Endodermal cell (in vitro differentiated cells): ENCODE measurements around the gene MUC20. TPM values are rescaled to one million over a fixed set of nuclear protein-coding genes. Genes with fewer than 3 reads are reported as not detected.
"Not testable (repeated sequence)": the region's sequence is repeated elsewhere in the genome, so short reads cannot be mapped to it uniquely, and the experiment has no call there.

Experiments used
- DNase-seq: peaks from one replicate; pipeline ENCODE4 v3.0.0-alpha.2; 2017
- H3K27ac ChIP-seq: 2 replicates; pipeline ENCODE4 v1.5.1; 2013; ENCODE audit warnings: mild to moderate bottlenecking, low read depth, low read length, moderate library complexity
- H3K27me3 ChIP-seq: 2 replicates; pipeline ENCODE4 v1.6.1; 2013; ENCODE audit warnings: mild to moderate bottlenecking, low read length, moderate library complexity; ENCODE audit not compliant: insufficient read depth, control insufficient read depth, poor library complexity, severe bottlenecking
- H3K36me3 ChIP-seq: 2 replicates; pipeline ENCODE4 v1.7.0; 2013; ENCODE audit warnings: mild to moderate bottlenecking, low read length, moderate library complexity; ENCODE audit not compliant: control insufficient read depth, insufficient read depth
- H3K4me1 ChIP-seq: one replicate; pipeline ENCODE4 v1.7.0; 2013; ENCODE audit warnings: low read length; ENCODE audit not compliant: control insufficient read depth, insufficient read depth
- H3K4me3 ChIP-seq: 2 replicates; pipeline ENCODE4 v1.5.1; 2013; ENCODE audit warnings: mild to moderate bottlenecking, low read length, moderate library complexity
- H3K9ac ChIP-seq: 2 replicates; pipeline ENCODE4 v1.6.1; 2013; ENCODE audit warnings: mild to moderate bottlenecking, low read length, moderate library complexity; ENCODE audit not compliant: poor library complexity, severe bottlenecking; ENCODE audit errors: extremely low read depth
- H3K9me3 ChIP-seq: 2 replicates; pipeline ENCODE4 v1.6.1; 2013; ENCODE audit warnings: mild to moderate bottlenecking, low read length, moderate library complexity; ENCODE audit not compliant: control insufficient read depth
- H3K27ac Mint-ChIP-seq: 2 replicates; pipeline ENCODE4 v1.8.0; 2020; ENCODE audit warnings: mixed read lengths
- H3K27me3 Mint-ChIP-seq: 2 replicates; pipeline ENCODE4 v1.8.0; 2021; ENCODE audit warnings: mild to moderate bottlenecking, mixed read lengths; ENCODE audit not compliant: insufficient read depth
- H3K36me3 Mint-ChIP-seq: 2 replicates; pipeline ENCODE4 v1.8.0; 2020; ENCODE audit warnings: low read depth, mixed read lengths
- H3K4me1 Mint-ChIP-seq: 2 replicates; pipeline ENCODE4 v1.8.0; 2020; ENCODE audit warnings: mixed read lengths
- H3K4me3 Mint-ChIP-seq: 2 replicates; pipeline ENCODE4 v1.8.0; 2020; ENCODE audit warnings: mild to moderate bottlenecking, moderate library complexity, mixed read lengths
- H3K9me3 Mint-ChIP-seq: 2 replicates; pipeline ENCODE4 v1.8.0; 2020; ENCODE audit warnings: mild to moderate bottlenecking, mixed read lengths
- WGBS, 2 experiments: methylation state at CpG; one replicate each; pipeline versions ENCODE4 v1.1.5 to v1.1.7; 2013; ENCODE audit warnings: missing lambda C conversion rate in 2 of 2, mixed read lengths in 1 of 2; ENCODE audit not compliant: insufficient coverage in 1 of 2, insufficient read length in 1 of 2; 5-methylcytosine and 5-hydroxymethylcytosine counted together
- total RNA-seq, 2 donors: library from RNA; stranded (reverse); fragmentation: NEBNext Ultra II Directional in 1 of 2; extraction: Animal tissue kit (Norgen Biotek cat#: 25700) in 1 of 2; gene quantifications; 2 replicates in 1 of 2; 3 replicates in 1 of 2; pipeline ENCODE4 v1.2.1, GENCODE V29; 2021
- TF ChIP-seq, protein P1 (sequence below): fragments of 200-600 bp; sonication (generic); conservative IDR thresholded peaks from 2 replicates; pipeline ENCODE4 v1.5.0; 2021; ENCODE audit warnings: antibody characterized with exemption, mild to moderate bottlenecking

MUC20 gene
- total RNA-seq, 2 donors from 2014 or later: 0.89 to 1.3 TPM

GRCh38 chr3:195692781-195693427, 27.9 kb upstream of the MUC20 start:
- Histone ChIP-seq H3K9ac (no peak overlapping the region), H3K27ac (no peak overlapping the region), H3K9me3 (no peaks in the 10 kb centered on the region), H3K36me3 (peaks cover 49% of the 10 kb centered on the region), H3K27me3 (no peaks in the 10 kb centered on the region), H3K4me3 (no peak overlapping the region), H3K4me1 (peaks cover 2% of the 10 kb centered on the region)
- TF ChIP-seq, protein P1, sequence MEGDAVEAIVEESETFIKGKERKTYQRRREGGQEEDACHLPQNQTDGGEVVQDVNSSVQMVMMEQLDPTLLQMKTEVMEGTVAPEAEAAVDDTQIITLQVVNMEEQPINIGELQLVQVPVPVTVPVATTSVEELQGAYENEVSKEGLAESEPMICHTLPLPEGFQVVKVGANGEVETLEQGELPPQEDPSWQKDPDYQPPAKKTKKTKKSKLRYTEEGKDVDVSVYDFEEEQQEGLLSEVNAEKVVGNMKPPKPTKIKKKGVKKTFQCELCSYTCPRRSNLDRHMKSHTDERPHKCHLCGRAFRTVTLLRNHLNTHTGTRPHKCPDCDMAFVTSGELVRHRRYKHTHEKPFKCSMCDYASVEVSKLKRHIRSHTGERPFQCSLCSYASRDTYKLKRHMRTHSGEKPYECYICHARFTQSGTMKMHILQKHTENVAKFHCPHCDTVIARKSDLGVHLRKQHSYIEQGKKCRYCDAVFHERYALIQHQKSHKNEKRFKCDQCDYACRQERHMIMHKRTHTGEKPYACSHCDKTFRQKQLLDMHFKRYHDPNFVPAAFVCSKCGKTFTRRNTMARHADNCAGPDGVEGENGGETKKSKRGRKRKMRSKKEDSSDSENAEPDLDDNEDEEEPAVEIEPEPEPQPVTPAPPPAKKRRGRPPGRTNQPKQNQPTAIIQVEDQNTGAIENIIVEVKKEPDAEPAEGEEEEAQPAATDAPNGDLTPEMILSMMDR: no peak
- DNase-seq: no peak
- H3K36me3 Mint-ChIP-seq: peaks cover 60% of the 10 kb centered on the region
- no peak overlapping the region for H3K4me3 Mint-ChIP-seq
- no peaks in the 10 kb centered on the region for H3K27me3 Mint-ChIP-seq
- H3K4me1 Mint-ChIP-seq: peaks cover 12% of the 10 kb centered on the region
- H3K9me3 Mint-ChIP-seq: no peaks in the 10 kb centered on the region
- WGBS, 2 experiments: 96 to 97% methylated on average over 3 to 5 of the region's 5 CpGs
- H3K27ac Mint-ChIP-seq: peak overlapping the region; percentile 7

GRCh38 chr3:195693428-195694216, 27.2 kb upstream of the MUC20 start:
- no peaks in the 10 kb centered on the region for H3K27me3 Mint-ChIP-seq
- Histone ChIP-seq H3K27ac (no peak overlapping the region), H3K4me3 (no peak overlapping the region), H3K27me3 (no peaks in the 10 kb centered on the region), H3K9me3 (no peaks in the 10 kb centered on the region), H3K9ac (no peak overlapping the region), H3K4me1 (peaks cover 9% of the 10 kb centered on the region), H3K36me3 (peaks cover 48% of the 10 kb centered on the region)
- DNase-seq: no peak
- WGBS, 2 experiments: 88 to 90% methylated on average over 12 to 13 of the region's 13 CpGs
- H3K9me3 Mint-ChIP-seq: no peaks in the 10 kb centered on the region
- H3K36me3 Mint-ChIP-seq: peaks cover 58% of the 10 kb centered on the region
- H3K27ac Mint-ChIP-seq: no peak overlapping the region
- no peak overlapping the region for H3K4me3 Mint-ChIP-seq
- peaks cover 19% of the 10 kb centered on the region for H3K4me1 Mint-ChIP-seq
- TF ChIP-seq, protein P1: no peak

DNA sequence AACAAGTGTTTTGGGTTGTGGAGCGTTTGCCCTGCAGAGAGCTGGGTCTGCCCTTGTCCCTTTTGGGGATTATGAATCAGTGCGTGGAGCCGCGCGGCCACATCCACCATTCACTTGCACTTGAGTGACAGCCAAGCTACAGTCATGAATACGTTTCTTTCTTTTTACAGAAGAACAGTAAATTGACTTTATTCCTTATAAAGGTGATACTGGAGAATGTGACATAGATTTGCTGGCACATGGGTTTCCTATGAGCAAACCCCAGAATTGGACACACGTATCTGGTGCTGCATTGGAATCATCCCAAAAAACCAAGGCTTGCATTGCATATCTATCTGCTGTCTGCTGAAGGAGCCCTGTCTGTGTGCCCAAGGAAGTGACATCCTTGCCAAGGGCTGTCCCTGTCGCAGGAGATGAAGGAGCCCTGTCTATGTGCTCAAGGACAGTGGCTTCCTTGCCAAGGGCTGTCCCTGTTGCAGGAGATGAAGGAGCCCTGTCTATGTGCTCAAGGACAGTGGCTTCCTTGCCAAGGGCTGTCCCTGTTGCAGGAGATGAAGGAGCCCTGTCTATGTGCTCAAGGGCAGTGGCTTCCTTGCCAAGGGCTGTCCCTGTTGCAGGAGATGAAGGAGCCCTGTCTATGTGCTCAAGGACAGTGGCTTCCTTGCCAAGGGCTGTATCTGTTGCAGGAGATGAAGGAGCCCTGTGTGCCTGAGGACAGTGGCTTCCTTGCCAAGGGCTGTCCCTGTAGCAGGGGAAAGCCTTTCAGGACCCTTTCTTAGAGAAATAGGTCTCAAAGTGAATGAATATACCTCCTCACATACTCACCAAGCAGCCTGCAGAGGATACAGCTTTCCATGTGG, 26.3 kb upstream of the MUC20 start:
- not testable (repeated sequence) for H3K9ac ChIP-seq, H3K27ac ChIP-seq, H3K4me3 Mint-ChIP-seq, H3K27ac Mint-ChIP-seq, H3K9me3 ChIP-seq, DNase-seq, H3K9me3 Mint-ChIP-seq, H3K4me3 ChIP-seq, H3K27me3 Mint-ChIP-seq, H3K27me3 ChIP-seq
- peaks cover 23% of the 10 kb centered on the region for H3K4me1 Mint-ChIP-seq
- 89 to 90% methylated on average over 8 of the region's 8 CpGs for WGBS, 2 experiments
- H3K36me3 ChIP-seq: peaks cover 40% of the 10 kb centered on the region
- peaks cover 51% of the 10 kb centered on the region for H3K36me3 Mint-ChIP-seq
- peaks cover 13% of the 10 kb centered on the region for H3K4me1 ChIP-seq
